ENCODE results near the gene NBAS.
A peak's percentile ranks its signal among the peaks of the same experiment; 100 is the strongest.
"Not testable (repeated sequence)": the region's sequence is repeated elsewhere in the genome, so short reads cannot be mapped to it uniquely, and the experiment has no call there.

NBAS gene

GRCh38 chr2:15363142-15363541 is 198.0 kb downstream of the NBAS start:
- DNase-seq (ENCODE audit: low spot score), result peak; percentile 12

GRCh38 chr2:15359716-15360531 is 201.2 kb downstream of the NBAS start:
- no peak for DNase-seq (ENCODE audit: low spot score)

GRCh38 chr2:15357922-15358321 is 203.2 kb downstream of the NBAS start:
- no peak for DNase-seq (ENCODE audit: low spot score)

GRCh38 chr2:15357186-15357585 is 203.9 kb downstream of the NBAS start:
- DNase-seq (ENCODE audit: low spot score), result no peak

GRCh38 chr2:15355386-15355785 is 205.7 kb downstream of the NBAS start:
- DNase-seq (ENCODE audit: low spot score), result no peak

GRCh38 chr2:15354596-15355366 is 206.4 kb downstream of the NBAS start:
- no peak for DNase-seq (ENCODE audit: low spot score)

- no peak for DNase-seq (ENCODE audit: low spot score)
Observed at GRCh38 chr2:15352363-15352762, 208.8 kb downstream of the NBAS start.

GRCh38 chr2:15348636-15349035 is 212.5 kb downstream of the NBAS start:
- DNase-seq (ENCODE audit: low spot score), result no peak

- DNase-seq (ENCODE audit: low spot score), result no peak
Observed at GRCh38 chr2:15348045-15348444, 213.1 kb downstream of the NBAS start.

- DNase-seq (ENCODE audit: low spot score), result no peak
Observed at GRCh38 chr2:15346624-15347023, 214.5 kb downstream of the NBAS start.

- DNase-seq (ENCODE audit: low spot score), result peak; percentile 14
Observed at GRCh38 chr2:15337996-15338666, 223.0 kb downstream of the NBAS start.

GRCh38 chr2:15334644-15335326 is 226.3 kb downstream of the NBAS start:
- peak; percentile 69 for DNase-seq (ENCODE audit: low spot score)

GRCh38 chr2:15331787-15332186 is 229.3 kb downstream of the NBAS start:
- no peak for DNase-seq (ENCODE audit: low spot score)

GRCh38 chr2:15325296-15325695 is 235.8 kb downstream of the NBAS start:
- DNase-seq (ENCODE audit: low spot score), result no peak

GRCh38 chr2:15323227-15323626 is 237.9 kb downstream of the NBAS start:
- DNase-seq (ENCODE audit: low spot score), result no peak

- not testable (repeated sequence) for DNase-seq (ENCODE audit: low spot score)
Observed at GRCh38 chr2:15321481-15321880, 239.7 kb downstream of the NBAS start.

- no peak for DNase-seq (ENCODE audit: low spot score)
Observed at GRCh38 chr2:15316370-15316814, 244.7 kb downstream of the NBAS start.

- DNase-seq (ENCODE audit: low spot score), result no peak
Observed at GRCh38 chr2:15315411-15315810, 245.7 kb downstream of the NBAS start.

GRCh38 chr2:15313657-15314056 is 247.5 kb downstream of the NBAS start:
- no peak for DNase-seq (ENCODE audit: low spot score)

- no peak for DNase-seq (ENCODE audit: low spot score)
Observed at GRCh38 chr2:15311926-15312325, 249.2 kb downstream of the NBAS start.

GRCh38 chr2:15311201-15311907 is 249.8 kb downstream of the NBAS start:
- no peak for DNase-seq (ENCODE audit: low spot score)
